HG02588 (cell line): ENCODE data around the gene USP2.

Experiments used
- ATAC-seq: cut with Tn5 transposase; IDR thresholded peaks from one replicate; pipeline ENCODE4 v1.9.1; 2021; ENCODE audit warnings: mild to moderate bottlenecking, moderate library complexity; ENCODE audit not compliant: unreplicated experiment

Gene USP2, protein sequence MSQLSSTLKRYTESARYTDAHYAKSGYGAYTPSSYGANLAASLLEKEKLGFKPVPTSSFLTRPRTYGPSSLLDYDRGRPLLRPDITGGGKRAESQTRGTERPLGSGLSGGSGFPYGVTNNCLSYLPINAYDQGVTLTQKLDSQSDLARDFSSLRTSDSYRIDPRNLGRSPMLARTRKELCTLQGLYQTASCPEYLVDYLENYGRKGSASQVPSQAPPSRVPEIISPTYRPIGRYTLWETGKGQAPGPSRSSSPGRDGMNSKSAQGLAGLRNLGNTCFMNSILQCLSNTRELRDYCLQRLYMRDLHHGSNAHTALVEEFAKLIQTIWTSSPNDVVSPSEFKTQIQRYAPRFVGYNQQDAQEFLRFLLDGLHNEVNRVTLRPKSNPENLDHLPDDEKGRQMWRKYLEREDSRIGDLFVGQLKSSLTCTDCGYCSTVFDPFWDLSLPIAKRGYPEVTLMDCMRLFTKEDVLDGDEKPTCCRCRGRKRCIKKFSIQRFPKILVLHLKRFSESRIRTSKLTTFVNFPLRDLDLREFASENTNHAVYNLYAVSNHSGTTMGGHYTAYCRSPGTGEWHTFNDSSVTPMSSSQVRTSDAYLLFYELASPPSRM

DNA sequence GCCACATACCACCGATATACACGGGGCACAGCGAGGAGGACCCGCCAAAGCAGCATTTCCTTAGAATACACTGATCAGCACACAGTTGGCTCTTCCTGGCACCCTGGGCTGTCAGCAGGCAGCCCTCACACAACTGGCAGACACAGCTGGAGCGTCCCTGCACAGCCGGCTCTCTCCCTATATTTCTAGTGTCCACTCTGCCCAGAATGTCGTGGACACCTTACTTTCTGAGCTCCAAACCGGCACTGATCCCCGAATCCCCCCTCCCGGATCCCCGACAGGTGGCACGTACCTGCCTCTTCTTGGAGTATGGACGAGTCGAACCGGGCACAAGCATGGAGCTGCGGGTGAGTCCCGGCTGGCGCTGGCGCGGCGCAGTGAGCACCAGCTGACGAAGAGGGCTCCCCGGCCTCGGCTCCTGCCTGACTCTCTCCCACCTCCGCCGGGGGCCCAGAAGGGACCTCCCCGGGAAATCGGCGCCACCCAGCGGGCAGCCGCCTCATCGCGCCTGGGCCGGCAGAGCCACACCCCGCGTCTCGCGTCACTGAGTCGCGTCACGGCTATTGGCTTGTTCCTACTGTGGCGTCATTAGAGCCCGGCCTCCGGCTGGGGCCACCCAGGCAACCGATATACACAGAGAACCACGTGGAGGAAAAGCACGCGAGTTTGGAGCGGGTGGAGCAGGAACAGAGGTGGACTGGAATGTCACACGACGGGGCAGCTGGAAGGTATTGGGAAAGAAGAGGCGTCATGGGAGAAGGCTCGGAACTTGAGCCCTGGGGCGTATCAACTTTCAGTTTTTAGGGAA, at the start of gene USP2:
USP2 (minus strand) TSS at position 510 of the 808 bp plus-strand sequence. CDS start 8,210 bp downstream, outside the sequence.
- peak; percentile 99 for ATAC-seq

DNA sequence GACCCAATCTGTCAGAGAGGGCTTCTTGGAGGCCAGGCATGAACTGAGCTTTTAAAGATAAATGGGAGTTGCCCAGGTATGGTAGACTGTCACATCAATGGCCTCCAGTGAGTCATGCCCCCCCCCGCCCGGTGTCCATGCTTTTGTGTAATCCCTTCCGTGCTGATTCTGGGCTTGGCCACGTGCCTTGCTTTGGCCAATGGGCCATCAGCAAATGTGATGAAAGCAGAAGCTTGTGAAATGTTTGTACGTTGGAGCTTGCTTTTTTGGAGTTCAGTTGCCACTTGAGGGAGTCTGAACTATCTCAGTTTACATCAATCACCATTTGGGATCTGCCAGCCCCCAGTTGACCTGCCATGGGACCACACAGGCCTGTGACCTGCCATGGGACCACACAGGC, 45.8 kb upstream of the USP2 start:
- ATAC-seq: no peak

DNA sequence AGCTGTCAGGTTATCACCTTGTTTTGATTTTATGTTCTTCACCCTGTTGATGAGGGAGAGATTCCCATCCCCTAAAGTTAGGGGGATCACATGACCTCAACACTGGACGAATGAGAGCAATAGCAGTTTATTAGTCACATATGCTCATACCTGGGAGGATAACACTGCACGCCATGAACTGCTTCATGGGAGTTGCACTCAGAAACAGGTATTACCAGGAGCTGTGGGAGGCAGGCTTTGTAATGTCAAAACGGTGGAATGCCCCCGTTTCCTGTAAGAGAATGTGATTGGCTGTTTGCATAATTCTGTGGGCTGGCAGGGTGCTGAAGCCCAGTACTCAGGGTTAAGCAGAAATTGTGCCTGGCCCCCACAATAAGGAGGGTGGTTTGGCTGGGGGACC, 44.7 kb upstream of the USP2 start:
- no peak for ATAC-seq

DNA sequence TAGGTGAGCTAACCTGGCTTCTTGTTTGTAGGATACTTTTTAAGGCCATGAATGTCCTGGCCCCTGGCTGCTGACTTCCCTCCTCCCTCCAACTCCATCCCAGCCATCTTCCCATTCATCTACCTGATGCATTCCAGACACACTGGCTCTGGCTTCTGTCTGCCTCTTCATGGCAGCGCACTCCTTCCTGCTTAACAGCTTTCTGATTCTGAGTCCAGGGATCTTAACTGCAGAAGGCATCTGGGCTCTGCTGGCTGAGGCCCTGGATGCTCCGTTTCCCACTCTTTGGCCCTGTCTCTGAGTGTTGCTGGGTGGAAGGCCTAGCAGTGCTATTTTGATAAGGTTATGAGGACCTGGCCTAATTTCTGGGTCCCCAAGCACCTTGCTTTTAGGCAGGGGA, 43.3 kb upstream of the USP2 start:
- no peak for ATAC-seq

DNA sequence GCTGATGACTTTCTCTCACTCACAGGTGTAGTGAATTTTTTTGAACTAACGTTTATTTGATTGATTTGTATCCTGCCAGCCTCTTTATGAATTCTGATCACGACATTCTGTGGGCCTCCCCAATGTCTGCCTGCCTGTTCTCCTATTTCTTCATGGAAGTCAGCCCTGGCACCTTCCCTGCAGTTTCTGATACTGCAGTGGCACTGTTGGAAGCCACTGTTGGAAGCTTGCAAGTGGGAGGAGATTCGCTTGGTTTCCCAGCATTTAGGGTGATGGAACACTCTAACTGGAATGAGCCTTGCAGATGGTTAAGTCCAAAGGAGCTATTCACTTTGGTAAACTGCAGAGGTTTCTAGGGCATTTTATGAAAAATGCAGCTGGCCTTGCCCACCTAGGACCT, 42.8 kb upstream of the USP2 start:
- no peak for ATAC-seq

DNA sequence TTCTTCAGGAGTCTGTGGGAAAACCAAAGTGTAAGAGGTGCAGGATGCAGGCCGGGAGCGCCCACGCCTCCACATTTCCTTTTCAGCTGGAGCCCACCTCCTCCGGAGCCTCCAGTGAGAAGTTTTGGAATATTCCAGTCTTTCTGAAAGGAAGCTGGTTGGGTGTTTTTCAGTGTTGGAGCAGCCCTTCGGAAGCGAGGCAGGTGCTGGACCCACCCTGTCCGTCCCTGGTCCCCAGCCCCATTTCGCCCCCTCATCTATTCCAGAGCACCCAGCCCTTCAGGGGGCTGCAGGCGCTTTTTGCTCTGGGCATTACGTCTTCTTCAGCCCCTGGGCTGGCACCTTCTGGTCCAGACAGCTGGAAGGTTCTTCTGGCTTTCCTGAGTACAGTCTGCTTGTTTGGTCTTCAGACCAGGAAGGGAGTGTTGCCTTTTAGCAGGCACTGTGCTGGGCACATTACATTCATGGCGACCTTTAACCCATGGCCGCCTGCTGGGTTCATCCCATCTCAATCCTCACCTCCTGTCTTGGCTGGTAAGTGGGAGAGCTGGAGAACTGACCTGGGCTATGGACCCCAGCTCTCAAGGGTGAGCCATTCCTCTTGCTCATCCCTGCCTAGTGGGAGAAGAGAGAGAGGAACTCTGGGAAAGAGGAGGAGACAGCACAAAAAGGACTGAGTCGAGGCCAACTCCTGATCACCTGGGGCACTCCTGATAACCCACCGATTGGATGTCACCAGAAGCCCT, 42.2 kb upstream of the USP2 start:
- ATAC-seq: no peak

DNA sequence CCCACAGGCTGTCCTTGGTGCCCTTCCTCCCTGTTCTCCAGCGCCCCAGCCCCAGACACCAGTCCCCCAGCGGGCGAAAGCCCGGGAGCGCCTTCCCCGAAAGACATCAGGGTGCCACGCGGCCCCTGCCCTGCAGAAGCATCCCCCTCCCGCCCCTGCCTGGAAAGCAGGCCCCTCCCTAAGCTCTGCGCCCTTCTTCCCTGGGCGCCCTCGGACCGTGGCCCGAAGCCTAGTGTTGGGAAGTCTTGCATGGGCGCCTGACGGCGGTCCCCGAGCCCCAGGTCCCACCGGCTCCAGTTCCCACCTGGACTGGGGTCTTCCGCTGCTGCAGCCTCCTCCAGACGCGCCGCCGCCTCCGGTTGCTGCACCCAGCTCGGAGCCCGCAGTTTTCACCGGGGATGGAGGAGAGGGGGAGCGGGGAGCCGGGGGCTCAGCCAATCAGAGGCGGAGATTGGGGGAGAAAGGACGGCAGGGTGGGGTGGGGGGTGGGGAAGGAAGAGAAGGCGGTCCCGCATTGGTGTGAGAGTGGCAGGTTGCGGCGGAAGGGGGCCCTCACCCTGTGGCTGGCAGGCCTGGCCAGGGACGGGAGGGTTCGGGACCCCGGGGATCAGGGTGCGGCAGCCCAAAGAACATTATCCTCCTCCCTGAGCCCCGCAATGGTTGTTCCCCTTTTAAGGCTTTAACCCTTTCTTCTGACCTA, 41.5 kb upstream of the USP2 start, which contains the start of gene THY1:
THY1 (minus strand) TSS at position 364 of the 700 bp plus-strand sequence. CDS start 2,267 bp downstream, outside the sequence.
- ATAC-seq: no peak

DNA sequence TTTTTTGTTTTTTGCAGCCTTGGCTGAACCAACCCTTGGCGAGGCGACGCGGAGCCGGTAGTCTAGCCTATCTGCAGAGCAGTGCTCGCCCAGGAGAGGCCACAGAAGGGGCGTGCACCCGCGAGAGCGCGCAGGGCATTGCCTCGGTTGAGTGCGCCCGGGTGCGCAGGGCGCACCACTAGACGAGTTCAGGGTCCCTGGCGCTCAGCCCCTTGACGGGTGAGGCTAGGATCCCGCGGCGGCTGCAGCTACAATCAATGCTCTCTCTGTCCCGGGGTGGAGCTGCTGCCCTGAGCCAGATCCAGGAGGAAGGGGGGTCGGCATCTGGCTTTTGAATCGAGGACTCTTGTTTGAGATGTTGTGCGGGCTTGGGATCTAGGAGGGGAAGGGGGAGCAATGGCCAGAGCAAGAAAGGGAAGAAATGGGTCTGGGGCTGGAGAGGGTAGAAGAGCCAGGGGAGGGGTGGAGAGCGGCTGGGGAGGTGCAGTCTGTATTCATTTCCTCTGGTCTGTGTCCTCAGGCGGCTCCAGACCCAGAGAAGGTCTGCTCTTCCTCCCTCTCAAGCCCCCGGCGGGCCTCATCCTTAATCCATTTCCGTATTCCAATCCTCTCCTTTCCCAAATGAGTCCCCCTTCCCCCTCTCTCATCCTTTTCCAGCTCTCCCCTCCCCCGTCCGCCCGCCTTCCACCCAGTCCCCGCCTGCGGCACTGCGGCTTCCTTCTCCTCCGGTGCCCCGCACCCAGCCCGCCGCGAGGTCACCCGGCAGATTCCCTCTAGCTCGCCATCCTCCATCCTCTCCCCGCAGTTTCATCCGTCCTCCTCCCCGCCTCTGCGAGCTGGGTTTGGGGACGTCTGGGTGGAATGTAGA, 40.7 kb upstream of the USP2 start:
- no peak for ATAC-seq

DNA sequence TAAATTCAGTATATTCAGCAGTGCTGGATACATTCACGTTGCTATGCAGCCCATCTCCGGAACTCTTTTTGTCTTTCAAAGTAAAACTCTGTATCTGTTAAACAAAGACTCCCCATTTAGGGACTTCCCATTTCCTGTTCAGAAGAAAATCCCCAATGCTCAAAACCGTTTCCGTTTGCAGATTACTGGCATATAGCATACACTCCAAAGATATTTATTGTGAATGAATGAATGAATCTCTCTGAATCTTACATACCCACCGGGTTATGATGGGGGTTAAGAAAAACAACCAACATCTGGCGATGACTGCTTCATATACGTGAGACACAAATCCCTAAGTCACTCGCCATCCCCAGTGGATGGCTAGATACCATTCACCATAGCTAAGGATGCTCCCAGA, 39.9 kb upstream of the USP2 start:
- ATAC-seq: no peak

DNA sequence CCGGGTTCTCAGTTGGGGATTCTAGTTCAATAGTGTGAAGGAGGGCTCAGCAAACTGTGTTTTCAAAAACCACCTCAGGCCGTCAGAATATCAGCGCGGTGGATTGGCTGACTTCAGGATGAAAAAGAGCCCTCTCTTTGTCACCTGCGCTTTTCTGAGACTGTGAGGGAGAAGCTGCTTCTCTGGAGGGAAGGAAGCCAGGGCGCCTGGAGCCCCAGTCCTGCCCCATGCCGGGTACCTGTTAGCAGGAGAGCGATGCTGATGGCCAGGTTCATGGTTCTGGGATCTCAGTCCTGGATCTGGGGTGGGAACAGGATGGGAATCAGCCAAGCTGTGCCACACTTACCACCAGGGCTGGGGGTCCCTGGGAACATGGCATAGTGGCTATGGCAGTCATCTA, 39.1 kb upstream of the USP2 start:
- no peak for ATAC-seq

DNA sequence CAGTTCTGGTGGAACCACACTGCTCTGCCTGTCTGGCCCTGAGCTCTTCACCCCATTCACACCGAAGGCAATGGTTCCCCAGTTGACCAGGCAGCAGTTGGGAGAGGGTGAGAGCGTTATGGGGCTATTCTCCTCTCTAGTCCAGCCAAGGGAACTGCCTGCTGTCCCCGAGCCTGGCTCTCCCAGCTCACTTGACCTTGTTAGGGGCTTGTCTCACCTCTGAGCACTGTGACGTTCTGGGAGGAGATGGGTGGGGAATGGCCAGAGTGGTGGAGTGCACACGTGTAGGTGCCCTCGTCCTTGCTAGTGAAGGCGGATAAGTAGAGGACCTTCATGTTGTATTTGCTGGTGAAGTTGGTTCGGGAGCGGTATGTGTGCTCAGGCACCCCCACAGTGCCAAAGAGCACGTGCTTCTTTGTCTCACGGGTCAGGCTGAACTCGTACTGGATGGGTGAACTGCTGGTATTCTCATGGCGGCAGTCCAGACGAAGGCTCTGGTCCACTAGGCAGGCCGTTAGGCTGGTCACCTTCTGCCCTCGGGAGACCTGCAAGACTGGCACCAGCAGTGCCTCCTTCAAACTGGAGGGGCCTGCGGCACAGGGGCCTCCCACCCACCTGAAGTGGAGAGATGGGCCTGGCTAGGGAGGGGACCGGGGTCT, 38.5 kb upstream of the USP2 start:
- no peak for ATAC-seq

DNA sequence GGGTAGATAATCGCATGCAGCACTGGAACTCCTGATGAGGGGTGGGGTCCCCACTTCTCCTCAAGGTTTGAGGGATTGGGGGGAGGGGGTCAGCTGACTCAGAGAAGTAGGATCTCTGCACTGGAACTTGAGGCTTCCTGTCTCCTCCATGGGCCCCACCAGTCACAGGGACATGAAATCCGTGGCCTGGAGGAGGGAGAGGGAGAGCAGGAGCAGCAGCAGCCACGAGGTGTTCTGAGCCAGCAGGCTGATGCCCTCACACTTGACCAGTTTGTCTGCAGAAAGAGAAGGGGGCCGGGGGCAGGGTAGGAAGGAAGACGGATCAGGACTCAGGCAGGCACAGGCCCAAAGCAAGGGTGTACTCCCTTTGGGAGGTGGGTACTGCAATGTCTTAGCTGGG, 37.8 kb upstream of the USP2 start:
- no peak for ATAC-seq

DNA sequence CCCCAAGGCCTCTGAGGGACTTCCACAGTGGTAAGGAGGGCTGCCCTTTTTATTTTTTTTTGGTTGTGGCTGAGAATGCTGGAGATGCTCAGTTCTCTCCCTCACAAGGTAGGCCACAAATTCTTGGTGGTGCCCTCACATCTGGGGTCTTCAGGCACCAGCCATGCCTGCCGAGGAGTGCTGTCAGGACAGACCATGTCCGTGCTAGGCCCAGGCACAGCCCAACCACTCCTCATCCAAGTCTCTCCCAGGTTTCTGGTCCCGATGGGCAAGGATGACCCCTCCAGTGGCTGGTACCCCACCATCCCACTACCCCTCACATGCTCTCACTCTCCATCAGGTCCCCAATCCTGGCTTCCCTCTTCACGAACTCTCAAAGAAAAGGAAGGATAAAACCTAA, 37.3 kb upstream of the USP2 start:
- no peak for ATAC-seq

DNA sequence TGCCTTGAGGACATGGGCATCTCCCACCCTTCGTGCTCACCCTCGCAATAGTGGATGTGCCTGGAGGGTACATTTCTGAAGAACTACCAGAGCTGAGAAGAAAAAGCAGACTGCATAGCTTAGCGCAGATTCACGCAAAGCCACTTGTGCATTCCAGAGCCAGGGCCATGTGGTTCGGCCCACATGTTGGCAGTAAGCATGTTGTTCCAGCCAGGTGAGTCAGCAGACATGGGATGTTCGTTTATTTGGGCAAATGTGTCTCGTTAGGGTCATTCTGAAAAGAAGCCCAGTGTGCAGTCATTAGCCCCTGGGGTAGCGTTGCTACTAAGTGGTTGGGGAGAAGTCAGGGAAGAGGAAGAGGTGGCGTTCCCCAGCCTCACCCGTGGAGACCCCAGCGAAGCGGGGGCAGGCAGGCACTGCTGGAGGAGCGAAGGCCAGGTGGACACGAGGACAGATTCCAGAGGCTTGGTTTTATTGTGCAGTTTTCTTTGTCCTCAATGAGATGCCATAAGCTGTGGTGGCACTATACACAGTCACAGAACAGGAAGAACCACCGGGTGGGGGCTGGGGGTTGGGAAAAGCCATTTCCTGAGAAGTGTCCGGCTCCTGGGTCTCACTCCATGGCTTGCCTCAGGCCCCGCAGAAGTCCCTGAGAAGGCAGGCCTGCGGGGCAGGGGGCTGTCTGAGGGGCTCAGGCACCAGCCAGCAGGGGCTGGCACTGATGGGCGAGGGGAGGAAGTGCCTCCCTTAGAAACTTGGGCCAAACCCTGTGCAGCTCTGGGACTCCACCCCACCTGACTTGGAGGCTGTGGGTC, 36.4 kb upstream of the USP2 start:
- no peak for ATAC-seq

DNA sequence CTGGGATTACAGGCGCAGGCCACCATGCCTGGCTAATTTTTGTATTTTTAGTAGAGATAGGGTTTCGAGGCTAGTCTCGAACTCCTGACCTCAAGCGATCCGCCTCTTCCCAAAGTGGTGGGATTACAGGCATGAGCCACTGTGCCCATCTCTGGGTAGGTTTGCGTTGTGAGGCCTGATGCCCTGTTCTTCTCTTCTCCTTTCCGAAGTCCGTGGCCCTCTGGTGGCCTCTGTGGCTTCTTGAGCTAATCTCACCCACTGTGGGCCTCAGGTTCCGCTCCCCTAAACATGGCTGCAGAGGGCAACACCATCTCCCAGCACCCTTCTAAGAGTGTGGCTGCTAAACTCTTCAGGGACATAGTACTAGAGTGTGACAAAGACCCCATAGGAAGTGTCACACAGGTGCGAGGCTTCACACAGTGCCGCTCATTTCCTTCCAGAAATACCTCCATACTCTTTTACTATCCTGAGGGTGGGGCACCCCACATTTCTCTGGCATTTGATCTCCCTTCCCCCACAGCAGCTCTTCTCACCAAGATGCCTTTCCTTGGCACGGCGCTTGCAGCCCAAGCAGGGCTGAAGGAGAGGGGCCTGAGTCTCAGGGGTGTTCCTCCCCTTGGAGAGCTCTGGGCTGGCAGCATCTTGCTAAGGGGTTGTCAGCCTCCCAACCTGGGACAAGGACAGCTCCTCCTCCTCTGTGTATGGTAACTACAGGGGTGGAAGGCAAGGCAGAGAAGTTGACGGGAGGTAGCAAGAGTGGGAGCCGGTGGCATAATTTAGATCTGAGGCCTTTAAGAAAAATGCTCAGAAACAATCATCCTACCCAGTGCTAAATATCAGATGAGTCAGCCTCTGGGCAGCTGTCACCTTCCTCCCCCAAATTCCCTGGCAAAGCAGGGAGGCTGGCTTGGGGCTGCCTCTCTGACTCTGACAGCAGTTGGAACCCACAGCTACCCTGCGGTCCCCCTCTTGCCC, 35.4 kb upstream of the USP2 start:
- ATAC-seq: no peak

DNA sequence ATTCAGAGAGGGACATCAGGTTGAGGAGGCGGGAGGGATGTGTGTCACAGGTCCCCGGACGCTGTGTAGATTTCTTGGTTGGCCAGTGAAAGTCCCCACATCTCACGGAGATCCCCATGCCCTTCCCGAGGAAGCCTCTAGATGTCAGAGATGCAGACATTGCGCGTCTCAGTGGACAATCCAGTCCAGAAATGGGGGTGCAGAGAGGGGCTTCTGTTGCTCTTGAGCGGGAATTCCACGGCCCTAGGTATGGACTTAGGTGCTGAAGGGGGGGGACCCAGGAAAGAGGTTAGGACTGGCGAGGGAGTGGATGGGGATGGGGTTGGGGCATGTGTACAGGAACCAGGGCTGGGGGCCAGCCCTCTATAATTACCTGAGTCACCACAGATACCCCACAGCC, 34.5 kb upstream of the USP2 start:
- ATAC-seq: no peak

DNA sequence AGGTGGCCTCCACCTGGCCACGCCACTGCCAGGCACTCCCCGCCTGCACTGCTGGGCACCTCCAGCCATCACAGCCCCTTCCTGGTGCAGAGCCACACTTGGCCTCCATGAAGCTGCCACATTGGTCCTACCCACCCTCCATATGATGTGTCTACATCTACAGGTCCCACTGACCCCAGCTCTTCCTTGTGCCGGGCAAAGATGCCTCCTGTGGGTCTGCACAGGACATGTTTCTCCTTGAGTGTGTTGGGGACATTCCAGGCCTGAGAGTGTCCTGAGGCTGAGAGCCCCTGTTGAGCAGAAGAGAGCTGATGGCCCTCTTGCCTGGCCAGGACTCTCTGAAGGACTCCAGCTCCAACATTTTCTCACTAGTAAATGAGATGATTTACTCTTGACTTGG, 34.0 kb upstream of the USP2 start:
- no peak for ATAC-seq
